Ammon's horn (tissue), 1 donor: ENCODE measurements around the gene CFAP65.

Experiments
- DNase-seq: peaks from one replicate; pipeline ENCODE4 v3.0.0-alpha.2; 2016; ENCODE audit warnings: low spot score

CFAP65 gene

DNA sequence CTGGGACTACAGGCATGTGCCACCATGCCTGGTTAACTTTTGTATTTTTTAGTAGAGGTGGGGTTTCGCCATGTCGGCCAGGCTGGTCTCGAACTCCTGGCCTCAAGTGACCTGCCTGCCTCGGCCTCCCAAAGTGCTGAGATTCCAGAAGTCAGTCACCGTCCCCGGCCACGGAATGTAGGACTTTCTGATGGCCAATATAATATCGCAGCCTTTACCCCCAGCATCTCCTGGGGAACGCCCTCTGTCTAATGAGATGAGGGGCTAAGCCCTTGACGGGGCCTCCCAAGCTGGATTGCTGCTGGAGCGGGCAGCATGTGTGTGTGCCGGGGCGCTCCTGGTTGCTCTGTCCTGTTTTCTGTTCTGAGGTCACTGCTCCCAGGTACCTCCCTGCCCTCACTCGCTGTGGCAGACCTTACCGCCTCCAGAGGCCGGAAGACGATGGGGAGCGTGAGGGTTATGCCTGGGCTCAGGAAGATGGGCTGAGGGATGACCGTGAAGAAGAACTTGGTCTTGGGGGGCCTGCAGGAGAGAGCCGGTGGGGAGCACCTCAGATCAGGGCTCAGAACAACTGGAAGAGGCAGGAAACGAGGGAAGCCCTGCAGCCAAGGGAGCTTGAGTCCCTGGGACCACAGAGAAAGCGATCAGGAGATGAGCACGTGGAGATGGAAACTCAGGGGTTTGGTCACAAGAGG is 9.1 kb downstream of the CFAP65 start:
- DNase-seq, result no peak

GRCh38 chr2:219031005-219031738 is 10.1 kb downstream of the CFAP65 start:
- DNase-seq, result no peak

GRCh38 chr2:219030177-219030940 is 11.0 kb downstream of the CFAP65 start:
- DNase-seq, result no peak

GRCh38 chr2:219029829-219030165 is 11.5 kb downstream of the CFAP65 start:
- DNase-seq, result peak; percentile 89

DNA sequence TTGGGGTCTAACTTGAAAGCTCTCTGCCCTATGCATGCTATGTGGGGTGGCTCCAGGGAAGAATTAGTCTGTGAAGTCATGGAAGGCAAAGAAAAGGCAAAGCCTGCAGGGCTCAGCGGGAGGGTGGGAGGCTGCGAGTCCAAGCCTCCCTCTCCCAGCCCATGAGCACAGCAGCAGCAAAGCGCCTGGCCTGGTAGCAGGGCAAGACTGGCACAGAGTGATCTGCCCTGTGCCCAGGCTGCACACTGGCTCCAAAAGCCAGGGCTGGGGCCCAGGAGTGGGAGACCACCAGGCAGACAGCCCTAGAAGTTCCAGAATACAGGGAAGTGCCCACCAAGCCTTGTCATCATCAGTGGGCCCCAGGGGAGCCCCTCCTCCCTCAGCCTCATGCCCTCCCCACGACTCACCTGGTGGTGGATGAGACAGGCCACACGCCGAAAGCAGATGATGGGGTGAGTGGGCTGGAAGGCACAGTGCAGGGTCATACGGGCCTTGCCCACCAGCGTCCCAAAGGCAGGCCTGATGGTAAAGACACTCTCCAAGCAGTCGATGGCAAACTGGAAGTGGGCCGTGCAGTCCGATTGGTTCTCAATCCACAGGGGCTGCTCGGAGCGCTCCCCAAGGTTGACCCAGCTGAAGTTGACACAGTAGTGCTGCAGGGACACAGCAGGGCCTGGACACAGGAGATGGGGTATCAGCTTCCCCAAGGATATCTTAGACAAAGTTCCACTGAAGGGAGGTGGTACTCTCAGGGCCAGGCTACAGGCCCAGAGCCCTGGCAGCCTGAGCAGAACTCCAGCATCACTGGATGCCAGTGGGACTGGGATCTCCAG is 12.1 kb downstream of the CFAP65 start:
- DNase-seq, result no peak

DNA sequence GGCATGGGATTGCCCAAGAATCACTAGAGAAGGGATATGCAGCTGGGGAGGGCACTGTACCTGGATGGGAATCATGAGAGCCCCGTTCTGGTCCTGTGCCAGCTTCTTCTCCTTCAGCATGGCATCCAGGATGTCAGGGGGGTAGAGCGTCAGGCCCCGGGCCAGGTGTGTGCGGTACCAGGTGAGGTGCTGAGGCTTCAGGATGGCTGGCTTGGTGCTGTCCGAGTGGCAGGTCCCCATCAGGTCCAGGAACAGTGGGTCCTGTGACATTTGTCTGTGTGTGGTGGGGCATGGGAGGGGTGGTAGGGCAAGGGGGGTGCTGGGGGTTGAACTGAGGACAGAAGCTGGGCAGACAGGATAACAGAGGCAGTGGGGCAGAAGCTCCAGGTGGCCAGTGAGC is 13.2 kb downstream of the CFAP65 start:
- DNase-seq, result no peak

DNA sequence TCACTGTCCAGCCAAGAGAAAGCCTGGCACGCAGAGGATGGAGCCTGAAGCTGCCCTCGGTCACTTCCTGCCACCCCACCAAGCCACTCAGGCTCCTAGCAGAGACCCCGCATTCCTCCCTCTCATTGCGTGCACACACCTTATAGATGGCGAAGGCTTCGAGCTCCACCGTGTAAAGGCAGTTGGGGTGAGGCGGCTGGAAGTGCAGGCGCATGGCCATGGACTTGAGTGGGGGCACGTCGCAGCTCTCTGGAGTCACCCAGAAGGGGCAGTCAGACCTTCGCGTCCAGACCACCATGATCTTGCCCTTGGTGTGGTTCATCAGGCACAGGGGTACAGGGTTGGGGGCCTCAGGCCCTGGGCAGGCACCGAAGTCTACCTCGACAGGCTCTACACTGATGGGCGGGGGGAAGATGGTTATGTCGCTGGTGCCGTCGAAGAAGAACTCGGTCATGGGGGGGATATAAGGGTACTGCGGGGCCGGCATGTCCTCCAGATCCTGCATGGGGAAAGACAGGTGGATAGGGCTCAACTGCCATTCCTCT is 13.7 kb downstream of the CFAP65 start:
- DNase-seq, result no peak

DNA sequence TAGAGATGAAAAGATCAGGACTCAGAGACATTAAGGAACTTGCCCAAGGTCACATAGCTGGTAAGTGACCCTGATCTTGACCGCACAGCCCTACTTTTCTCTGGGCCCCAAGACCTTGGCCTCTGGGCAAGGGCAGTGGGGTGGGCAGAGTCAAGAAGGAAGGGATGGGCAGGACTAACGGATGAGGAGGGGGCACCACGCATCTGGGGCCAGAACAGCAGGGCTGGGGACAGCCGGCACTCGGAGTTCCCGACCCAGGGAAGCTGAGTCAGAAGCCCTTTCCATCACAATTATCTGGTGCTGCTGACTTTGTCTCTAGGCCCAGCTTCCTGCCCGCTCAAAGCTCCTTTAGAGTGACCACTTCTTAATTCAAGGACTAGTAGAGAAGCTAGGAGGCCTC is 14.4 kb downstream of the CFAP65 start:
- no peak for DNase-seq

DNA sequence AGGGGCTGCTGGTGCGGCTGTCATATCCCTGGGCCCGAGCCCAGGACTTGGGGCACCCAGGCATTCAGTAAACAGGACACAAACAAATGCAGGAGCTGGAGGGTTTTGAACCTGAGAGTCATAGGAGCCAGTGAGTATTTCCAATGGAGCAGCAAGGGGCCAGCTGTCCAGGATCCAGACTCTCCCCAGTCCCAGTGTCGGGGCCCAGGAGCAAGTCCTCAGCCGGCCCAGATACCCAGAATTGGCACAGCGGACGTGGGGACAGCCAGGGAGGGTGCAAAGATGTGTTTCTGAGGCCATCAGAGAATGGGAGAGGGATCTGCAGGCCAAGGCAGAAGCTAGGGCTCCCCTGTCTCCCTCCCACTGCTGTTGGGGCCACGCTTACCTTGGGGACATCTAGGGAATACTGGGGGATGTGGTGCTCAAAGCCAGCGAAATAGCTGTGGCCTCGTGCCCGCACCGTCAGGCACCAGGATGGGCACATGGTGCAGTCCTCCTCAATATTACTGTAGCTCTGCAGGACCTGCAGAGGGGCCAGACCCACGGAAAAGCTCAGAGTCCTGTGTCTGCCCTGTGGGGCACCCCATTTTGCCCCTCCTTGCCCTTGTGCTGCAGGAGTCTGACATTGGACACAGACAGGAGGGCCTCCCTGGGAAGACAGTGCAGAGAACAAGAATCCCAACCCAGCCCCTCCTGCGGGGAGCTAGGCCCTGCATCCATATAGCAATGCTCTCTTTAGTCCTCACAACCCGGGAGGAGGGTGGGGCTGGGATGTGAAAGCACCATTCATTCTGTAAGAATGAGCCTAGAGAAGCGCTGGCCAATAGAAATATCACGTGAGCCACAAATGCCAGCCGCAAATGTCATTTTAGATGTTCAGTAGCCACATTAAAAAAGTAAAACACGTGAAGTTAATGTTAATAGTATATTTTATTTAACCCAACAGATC is 15.4 kb downstream of the CFAP65 start:
- peak; percentile 91 for DNase-seq

DNA sequence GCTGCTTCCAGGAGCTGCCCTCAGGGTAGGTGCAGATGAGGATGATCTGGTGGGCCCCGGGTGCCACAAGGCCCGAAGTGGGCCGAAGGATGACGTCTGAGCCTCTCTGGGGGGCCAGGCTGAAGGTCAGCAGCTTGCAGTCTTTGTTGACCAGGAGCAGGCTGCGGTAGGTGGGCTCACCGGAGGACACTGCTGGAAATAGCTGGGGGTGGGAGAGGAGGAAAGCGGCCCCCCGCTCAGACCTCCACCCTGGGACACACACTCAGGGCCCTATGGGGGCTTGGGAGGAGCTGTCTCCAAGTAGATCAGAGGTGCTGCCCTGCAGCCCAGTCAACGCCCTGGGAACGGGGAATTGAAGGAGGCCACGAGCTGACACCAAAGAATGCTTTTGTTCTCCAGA is 17.3 kb downstream of the CFAP65 start:
- no peak for DNase-seq

DNA sequence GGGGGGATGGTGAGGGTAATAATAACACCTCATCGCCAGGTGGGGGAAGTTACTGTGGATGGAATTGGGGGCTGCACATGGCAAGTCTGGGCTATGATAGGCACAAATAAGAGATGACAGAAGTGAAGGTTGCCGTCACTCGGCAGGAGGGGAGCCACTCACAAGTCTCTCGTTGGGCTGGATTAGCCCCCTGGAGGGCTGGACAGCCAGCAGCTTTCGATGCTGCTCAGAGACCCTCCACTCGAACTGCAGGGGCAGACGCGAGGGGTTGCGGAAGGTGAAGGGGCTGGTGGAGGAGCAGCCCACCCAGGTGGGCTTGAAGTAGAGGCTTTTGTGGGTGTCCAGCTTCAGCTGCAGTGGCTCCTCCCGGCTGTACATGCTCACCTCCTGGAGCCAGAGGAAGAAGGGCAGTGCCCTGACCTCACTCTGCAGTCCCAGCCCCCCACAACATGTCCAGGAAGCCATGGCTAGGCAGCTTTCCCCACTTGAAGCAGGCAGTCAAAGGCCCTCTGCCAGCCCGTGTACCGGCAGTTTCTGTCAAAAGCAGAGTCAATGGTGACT is 18.2 kb downstream of the CFAP65 start:
- no peak for DNase-seq

DNA sequence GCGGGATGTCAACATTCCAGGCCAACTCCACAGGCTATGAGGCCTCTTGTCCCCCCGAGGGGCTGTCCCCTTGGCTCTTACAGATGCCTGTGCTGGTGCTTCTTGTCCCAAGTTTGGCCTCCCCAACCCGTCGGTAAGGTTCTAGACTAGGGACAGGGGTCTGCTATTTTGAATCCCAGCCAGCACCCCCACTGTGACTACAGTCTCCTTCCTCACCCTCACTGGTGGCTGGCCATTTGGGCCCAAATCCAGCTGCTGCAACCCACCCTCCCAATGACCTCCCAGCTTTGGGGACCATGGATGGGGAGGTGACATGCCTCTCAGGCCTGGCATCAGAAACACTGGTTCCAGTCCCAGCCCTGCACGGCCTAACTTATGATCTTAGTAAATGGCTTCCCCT is 18.7 kb downstream of the CFAP65 start:
- DNase-seq, result no peak

GRCh38 chr2:219022041-219022440 is 19.3 kb downstream of the CFAP65 start:
- DNase-seq, result no peak

- DNase-seq, result no peak
Measured at GRCh38 chr2:219021591-219021990, 19.7 kb downstream of the CFAP65 start.

DNA sequence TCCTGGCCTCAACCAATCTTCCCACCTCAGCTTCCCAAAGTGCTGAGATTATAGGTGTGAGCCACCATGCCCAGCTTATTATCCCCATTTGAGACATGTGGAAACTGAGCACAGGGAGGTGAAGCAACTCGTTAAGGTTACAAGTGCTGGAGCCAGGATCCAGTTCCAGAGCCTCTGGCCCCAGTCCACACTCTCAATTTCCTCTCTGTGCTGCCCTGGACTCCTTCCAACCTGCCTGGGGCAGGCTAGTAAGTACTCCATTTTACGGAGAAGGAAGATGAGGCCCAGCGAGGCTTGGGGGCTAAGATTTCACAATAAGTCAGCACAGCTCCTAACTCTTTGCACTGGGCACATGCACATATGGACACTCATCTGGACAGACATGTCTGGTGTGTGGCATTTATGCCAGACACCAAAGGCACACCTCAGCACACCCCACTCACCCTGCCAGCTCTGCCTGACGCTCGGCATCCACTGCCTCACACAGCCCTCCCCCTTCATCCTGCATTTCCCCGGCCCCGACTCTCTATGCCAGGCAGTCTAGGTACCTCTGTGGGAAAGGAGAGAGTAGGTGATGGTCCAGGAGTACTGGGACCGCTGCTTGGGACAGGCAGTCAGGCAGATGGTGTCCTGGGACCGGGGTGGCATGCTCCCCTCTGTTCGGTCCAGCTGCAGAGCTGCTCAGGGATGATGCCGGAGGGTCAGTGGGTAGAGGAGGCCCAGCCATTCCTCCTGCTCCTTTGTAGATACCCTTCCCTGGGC is 20.5 kb downstream of the CFAP65 start:
- no peak for DNase-seq

- no peak for DNase-seq
Measured at GRCh38 chr2:219019436-219019835, 21.9 kb downstream of the CFAP65 start.

DNA sequence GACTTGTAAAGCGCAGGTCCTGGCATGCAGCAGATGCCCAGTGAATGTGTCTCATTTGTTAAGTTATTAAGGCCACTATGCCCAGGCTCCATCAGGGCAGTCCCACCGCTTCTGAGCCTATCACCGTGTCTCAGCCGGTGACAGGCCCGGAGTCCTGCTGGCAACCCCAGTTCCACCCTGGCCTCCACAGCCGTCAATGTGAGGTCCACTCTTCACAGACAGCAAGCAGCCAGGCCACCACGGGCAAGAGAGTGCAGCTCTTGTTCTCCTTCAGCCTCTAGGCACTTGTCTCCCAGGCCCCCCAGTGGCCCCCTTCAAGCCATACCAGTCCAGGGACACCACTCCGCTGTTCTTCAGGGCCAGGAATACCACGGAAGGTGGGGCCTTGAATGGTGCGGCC is 22.6 kb downstream of the CFAP65 start:
- DNase-seq, result no peak

- no peak for DNase-seq
Measured at GRCh38 chr2:219018286-219018685, 23.0 kb downstream of the CFAP65 start.

DNA sequence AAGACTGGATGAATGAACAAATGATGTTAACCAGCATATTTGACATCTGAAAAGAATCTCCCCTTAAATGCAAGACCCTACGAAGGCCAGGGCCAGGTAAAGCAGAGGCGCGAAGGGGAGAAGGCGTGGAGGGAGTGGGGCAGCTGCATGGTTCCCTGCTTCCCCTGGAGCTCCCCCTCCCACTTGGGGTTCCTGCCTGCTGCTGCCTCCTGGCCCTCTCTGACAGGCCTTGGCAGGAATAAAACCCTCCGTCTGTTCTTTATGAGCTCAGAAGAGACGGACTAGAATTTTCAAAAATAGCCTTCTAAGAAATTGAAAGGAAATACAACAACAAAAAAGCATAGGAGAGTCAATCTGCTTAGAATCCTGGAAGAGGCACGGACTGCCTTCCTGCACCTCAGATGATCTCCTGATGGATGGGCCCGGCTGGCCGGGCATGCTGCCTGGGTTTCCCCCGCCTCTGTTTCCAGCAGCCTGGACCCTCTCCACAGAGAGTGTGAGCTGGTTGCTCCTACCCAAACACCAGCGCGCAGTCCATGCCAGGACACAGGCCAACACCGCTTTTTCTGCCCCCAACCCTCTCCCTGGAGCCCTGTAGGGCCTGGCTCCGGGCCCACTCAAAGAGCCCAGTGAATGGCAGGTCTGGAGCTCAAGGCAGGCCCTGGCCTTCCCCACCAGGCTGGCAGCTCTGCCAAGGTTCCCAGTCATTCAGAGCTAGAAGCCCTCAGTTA is 23.9 kb downstream of the CFAP65 start:
- peak; percentile 75 for DNase-seq
